SK-N-SH (cell line): ENCODE measurements around the gene AHCYL2. TPM values are rescaled to one million over a fixed set of nuclear protein-coding genes. Genes with fewer than 3 reads are reported as not detected.

Source experiments
- CTCF ChIA-PET: fragments of 300-600, 350-600 bp; formaldehyde crosslinking; extraction: SDS; loops from one replicate; lab custom pipeline; 2021; lab: Yijun Ruan, JAX
- POLR2A ChIA-PET: fragments of 350-600 bp; sonication (Branson Sonifier 250); formaldehyde crosslinking; extraction: SDS; loops from one replicate; lab custom pipeline; 2020; ENCODE audit warnings: antibody characterized with exemption, inconsistent platforms; lab: Yijun Ruan, JAX
- DNase-seq: peaks from one replicate; pipeline ENCODE4 v3.0.0; 2012
- H2AFZ ChIP-seq: fragments of 200-600 bp; sonication (generic); 2 replicates; pipeline ENCODE4 v1.8.1; 2016; ENCODE audit warnings: antibody characterized with exemption, mild to moderate bottlenecking, low read depth
- H3F3A ChIP-seq: fragments of 200-600 bp; sonication (generic); replicated peaks from 2 replicates; pipeline ENCODE3; 2016; ENCODE audit warnings: antibody characterized with exemption, mild to moderate bottlenecking; ENCODE audit not compliant: insufficient read depth
- H3K27ac ChIP-seq, 2 experiments: fragments of 200-500 bp in 1 of 2; fragments of 200-600 bp in 1 of 2; sonication (Bioruptor generic) in 1 of 2; sonication (generic), shearing (Covaris generic) in 1 of 2; 2 replicates each; pipeline versions ENCODE4 v1.5.1 to v1.6.1; 2014 to 2016; ENCODE audit warnings: low read depth in 2 of 2, inconsistent platforms in 1 of 2, low read length in 1 of 2, mild to moderate bottlenecking in 1 of 2, mixed read lengths in 1 of 2
- H3K27me3 ChIP-seq: fragments of 200-600 bp; sonication (generic), shearing (Covaris generic); 2 replicates; pipeline ENCODE4 v1.6.1; 2016; ENCODE audit warnings: mixed run types; ENCODE audit not compliant: insufficient read depth
- H3K36me3 ChIP-seq, 2 experiments: fragments of 200-500 bp in 1 of 2; fragments of 200-600 bp in 1 of 2; sonication (Bioruptor generic) in 1 of 2; sonication (generic) in 1 of 2; replicated peaks in 1 of 2; 2 replicates each; pipeline versions ENCODE3 to v1.5.1; 2014 to 2016; ENCODE audit warnings: low read length in 1 of 2, mild to moderate bottlenecking in 1 of 2; ENCODE audit not compliant: insufficient read depth in 2 of 2, control insufficient read depth in 1 of 2
- H3K4me1 ChIP-seq, 2 experiments: fragments of 200-500 bp in 1 of 2; fragments of 200-600 bp in 1 of 2; sonication (Bioruptor generic) in 1 of 2; sonication (generic), shearing (Covaris generic) in 1 of 2; 2 replicates each; pipeline versions ENCODE4 v1.5.1 to v1.6.1; 2014 to 2016; ENCODE audit warnings: low read depth in 1 of 2, low read length in 1 of 2, mixed run types in 1 of 2; ENCODE audit not compliant: insufficient read depth in 2 of 2, control insufficient read depth in 1 of 2
- H3K4me2 ChIP-seq: fragments of 200-600 bp; sonication (generic), shearing (Covaris generic); 2 replicates; pipeline ENCODE4 v1.6.1; 2017; ENCODE audit warnings: mixed run types
- H3K4me3 ChIP-seq, 2 experiments: fragments of 200-500 bp in 1 of 2; fragments of 200-600 bp in 1 of 2; sonication (Bioruptor generic) in 1 of 2; sonication (generic), shearing (Covaris generic) in 1 of 2; 2 replicates each; pipeline versions ENCODE4 v1.5.1 to v1.8.1; 2014 to 2016; ENCODE audit warnings: low read depth in 2 of 2, inconsistent platforms in 1 of 2, low read length in 1 of 2, mild to moderate bottlenecking in 1 of 2, mixed read lengths in 1 of 2, moderate library complexity in 1 of 2
- H3K79me2 ChIP-seq: fragments of 200-600 bp; sonication (generic); 2 replicates; pipeline ENCODE4 v1.8.1; 2017; ENCODE audit warnings: mild to moderate bottlenecking; ENCODE audit not compliant: insufficient read depth
- H3K9ac ChIP-seq: fragments of 200-600 bp; sonication (generic); 2 replicates; pipeline ENCODE4 v1.6.1; 2017; ENCODE audit warnings: mixed run types
- H3K9me2 ChIP-seq: fragments of 200-600 bp; sonication (generic); 2 replicates; pipeline ENCODE4 v1.6.1; 2017; ENCODE audit warnings: mixed run types
- H3K9me3 ChIP-seq: fragments of 200-600 bp; sonication (generic); 2 replicates; pipeline ENCODE4 v1.6.1; 2017; ENCODE audit warnings: mixed run types, mild to moderate bottlenecking, moderate library complexity
- H4K20me1 ChIP-seq: fragments of 200-600 bp; sonication (generic); 2 replicates; pipeline ENCODE4 v1.6.1; 2017; ENCODE audit warnings: mild to moderate bottlenecking, mixed run types; ENCODE audit not compliant: insufficient read depth
- CHD2 ChIP-seq: fragments of 150-350 bp; IDR thresholded peaks from 2 replicates; pipeline ENCODE4 v1.6.1; 2018; ENCODE audit warnings: low read length; ENCODE audit not compliant: partially characterized antibody
- EP300 ChIP-seq, 2 experiments: IDR thresholded peaks; 2 replicates each; pipeline versions ENCODE4 v1.4.0 to v1.6.1; 2012; ENCODE audit warnings: borderline replicate concordance in 1 of 2, low read depth in 1 of 2, low read length in 1 of 2
- FOSL2 ChIP-seq: IDR thresholded peaks from 2 replicates; pipeline ENCODE4 v1.4.0; 2012; ENCODE audit warnings: low read depth, mild to moderate bottlenecking, moderate library complexity, borderline replicate concordance
- FOXM1 ChIP-seq: IDR thresholded peaks from 2 replicates; pipeline ENCODE4 v1.4.0; 2012; ENCODE audit warnings: low read depth, mild to moderate bottlenecking
- GATA2 ChIP-seq: sonication (generic); formaldehyde crosslinking; IDR thresholded peaks from 2 replicates; pipeline ENCODE4 v1.5.0; 2020; ENCODE audit warnings: mild to moderate bottlenecking, missing genetic modification reagents
- IRF3 ChIP-seq: fragments of 150-350 bp; IDR thresholded peaks from 2 replicates; pipeline ENCODE4 v1.6.1; 2016; ENCODE audit warnings: mild to moderate bottlenecking, low read depth, low read length
- JUND ChIP-seq: IDR thresholded peaks from 2 replicates; pipeline ENCODE4 v1.4.0; 2012
- MAX ChIP-seq: IDR thresholded peaks from 2 replicates; pipeline ENCODE4 v1.4.0; 2012; ENCODE audit warnings: low read depth
- MEF2A ChIP-seq: IDR thresholded peaks from 2 replicates; pipeline ENCODE4 v1.4.0; 2012; ENCODE audit warnings: low read depth, borderline replicate concordance
- NRF1 ChIP-seq: IDR thresholded peaks from 2 replicates; pipeline ENCODE4 v1.6.1; 2012; ENCODE audit warnings: low read depth, mild to moderate bottlenecking, low read length
- PBX3 ChIP-seq: IDR thresholded peaks from 2 replicates; pipeline ENCODE4; 2012
- POLR2AphosphoS5 ChIP-seq: IDR thresholded peaks from 2 replicates; pipeline ENCODE4 v1.6.1; 2012; ENCODE audit warnings: low read depth, low read length
- RAD21 ChIP-seq: IDR thresholded peaks from 2 replicates; pipeline ENCODE4 v1.6.1; 2012; ENCODE audit warnings: mild to moderate bottlenecking, low read length
- RCOR1 ChIP-seq: fragments of 150-350 bp; IDR thresholded peaks from 2 replicates; pipeline ENCODE4 v1.6.1; 2017; ENCODE audit warnings: antibody characterized with exemption, low read length
- REST ChIP-seq: IDR thresholded peaks from 2 replicates; pipeline ENCODE4 v1.6.1; 2012; ENCODE audit warnings: mild to moderate bottlenecking, low read depth, low read length, moderate library complexity
- RFX5 ChIP-seq: IDR thresholded peaks from 2 replicates; pipeline ENCODE4 v1.6.1; 2012; ENCODE audit warnings: mild to moderate bottlenecking, improper control_type of control experiment, low read length
- SIN3A ChIP-seq: IDR thresholded peaks from 2 replicates; pipeline ENCODE4 v1.6.1; 2012; ENCODE audit warnings: low read depth, mild to moderate bottlenecking, low read length, moderate library complexity, borderline replicate concordance
- SMC3 ChIP-seq: IDR thresholded peaks from 2 replicates; pipeline ENCODE4 v1.6.1; 2012; ENCODE audit warnings: low read depth, low read length, improper control_type of control experiment
- TAF1 ChIP-seq: IDR thresholded peaks from 2 replicates; pipeline ENCODE4 v1.6.1; 2012; ENCODE audit warnings: low read depth, mild to moderate bottlenecking, low read length, moderate library complexity, borderline replicate concordance
- TCF12 ChIP-seq: IDR thresholded peaks from 2 replicates; pipeline ENCODE4 v1.4.0; 2012
- polyA plus RNA-seq, 3 experiments: library from polyadenylated mRNA; depleted of rRNA; stranded (reverse); fragments of >200 nt; gene quantifications; 2 replicates each; pipeline ENCODE4 v1.2.3, GENCODE V29; 2012

Gene AHCYL2
- polyA plus RNA-seq, 1 of the 3 experiments (the other 2 are of a cell fraction): 20.4 TPM

GRCh38 chr7:129386506-129386905 is 161.7 kb downstream of the AHCYL2 start:
- H3K9ac ChIP-seq: no peak overlapping the region
- no peaks in the 10 kb centered on the region for H3F3A ChIP-seq
- POLR2A ChIA-PET: no interaction called here
- H3K27ac ChIP-seq: no peak overlapping the region
- no peak overlapping the region for H2AFZ ChIP-seq
- no peaks in the 10 kb centered on the region for H4K20me1 ChIP-seq
- H3K4me1 ChIP-seq: no peaks in the 10 kb centered on the region
- no peaks in the 10 kb centered on the region for H3K9me2 ChIP-seq
- peaks cover 0 to 20% of the 10 kb centered on the region in 2 experiments for H3K36me3 ChIP-seq
- no peak overlapping the region for H3K4me3 ChIP-seq
- no peaks in the 10 kb centered on the region for H3K27me3 ChIP-seq
- no peak for DNase-seq
- H3K79me2 ChIP-seq: no peaks in the 10 kb centered on the region
- H3K9me3 ChIP-seq: no peaks in the 10 kb centered on the region
- CTCF ChIA-PET: interaction anchor here (0.6 to 7.3 kb wide), 8 partner anchors 10 to 258 kb away, joined by 3 to 67 read pairs (median 12); partner anchors contain the start of gene STRIP2
- no peak for TF ChIP-seq POLR2AphosphoS5
- no peak for TF ChIP-seq IRF3
- no peak for TF ChIP-seq FOSL2
- no peak for TF ChIP-seq GATA2 (CRISPR knock-in tag)
- TF ChIP-seq SMC3: no peak
- no peak for TF ChIP-seq RCOR1
- no peak for TF ChIP-seq TCF12
- no peak for TF ChIP-seq MEF2A
- no peak for TF ChIP-seq CHD2
- no peak for TF ChIP-seq EP300 (IDR thresholded peaks at IDR 0.05; ENCODE audit: borderline replicate concordance in 1 of 2, low read depth in 1 of 2, low read length in 1 of 2)
- no peak for TF ChIP-seq RAD21
- TF ChIP-seq SIN3A: no peak
- TF ChIP-seq FOXM1: no peak
- no peak for TF ChIP-seq REST
- no peak for TF ChIP-seq JUND
- TF ChIP-seq TAF1: no peak
- no peak for TF ChIP-seq MAX
- TF ChIP-seq RFX5: no peak
- no peak for TF ChIP-seq PBX3
- TF ChIP-seq NRF1: no peak
- H3K4me2 ChIP-seq: no peak overlapping the region
